Gastrocnemius medialis (tissue), 4 donors: ENCODE measurements around the gene DSC2.

Source experiments
- CTCF ChIP-seq, 5 experiments: fragments of 450-650 bp in 3 of 5; fragments of 200-600 bp in 2 of 5; sonication (generic) in 2 of 5; IDR thresholded peaks in 4 of 5; conservative IDR thresholded peaks in 1 of 5; 1 replicate in 4 of 5; 2 replicates in 1 of 5; pipeline ENCODE4 v1.5.1; 2016 to 2019; ENCODE audit warnings: antibody characterized with exemption in 5 of 5, mild to moderate bottlenecking in 3 of 5, moderate library complexity in 3 of 5
- POLR2A ChIP-seq, 2 donors: fragments of 450-650 bp; IDR thresholded peaks; one replicate each; pipeline ENCODE4 v1.6.1; 2017; ENCODE audit warnings: antibody characterized with exemption in 2 of 2, mild to moderate bottlenecking in 2 of 2, moderate library complexity in 2 of 2

DNA sequence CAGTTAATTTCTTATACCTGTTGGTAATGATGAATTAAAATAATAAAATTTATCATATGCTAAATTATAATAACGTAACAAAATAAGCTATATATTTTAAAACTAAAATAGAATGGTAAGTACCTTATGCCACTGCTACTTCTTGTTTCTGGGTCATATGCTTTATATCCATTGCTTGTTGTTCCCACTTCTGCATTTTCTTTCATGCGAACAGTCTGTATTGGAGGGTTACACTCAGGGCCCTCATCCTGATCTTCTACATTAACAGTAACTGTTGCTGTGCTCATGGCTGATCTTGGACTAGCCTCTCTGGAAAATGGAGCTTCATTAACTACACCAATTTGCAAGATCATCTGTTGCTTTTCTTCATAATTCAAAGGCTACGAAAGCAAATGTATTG, 22.2 kb downstream of the DSC2 start:
- TF ChIP-seq CTCF (IDR thresholded peaks at IDR 0.05 in 4 of 5, conservative IDR thresholded peaks at IDR 0.05 in 1 of 5) (no peak), POLR2A (IDR thresholded peaks at IDR 0.05) (no peak)
